HepG2 (cell line): Measurements from ENCODE around the gene CIROP. TPM values are rescaled to one million over a fixed set of nuclear protein-coding genes. Genes with fewer than 3 reads are reported as not detected.

ENCODE experiments used
- ATAC-seq: fragments of 200-7000 bp; cut with Tn5 transposase; 3 replicates; pipeline ENCODE4 v1.9.1; 2020; ENCODE audit warnings: mild to moderate bottlenecking, moderate library complexity
- BruUV-seq: library from RNA; stranded (reverse); fragments of 400-500 nt; replicated peaks from 2 replicates; lab custom pipeline; 2021; lab: Mats Ljungman, UMichigan
- CTCF ChIA-PET: fragments of 300-600 bp; formaldehyde crosslinking; extraction: SDS; loops from one replicate; lab custom pipeline; 2021; ENCODE audit warnings: low total read pairs, inconsistent platforms, low intra/inter-chr PET ratio; lab: Yijun Ruan, JAX
- POLR2A ChIA-PET: fragments of 350-600 bp; sonication (Branson Sonifier 250); formaldehyde crosslinking; loops from one replicate; lab custom pipeline; 2020; ENCODE audit warnings: antibody characterized with exemption, inconsistent platforms; lab: Yijun Ruan, JAX
- DNase-seq: peaks from one replicate; pipeline ENCODE4 v3.0.0-alpha.2; 2015; ENCODE audit warnings: low spot score
- FAIRE-seq: peaks from 3 replicates; lab custom pipeline; 2011; peaks lifted over from hg19 to GRCh38; lab: Jason Lieb, UNC
- H2AFZ ChIP-seq: one replicate; pipeline ENCODE4 v1.6.1; 2011; ENCODE audit warnings: low read length, inconsistent platforms
- H3K27ac ChIP-seq: fragments of 300-600 bp; 3 replicates; pipeline ENCODE4 v1.8.0; 2011; ENCODE audit warnings: mixed run types, mild to moderate bottlenecking, mixed read lengths, low read length, inconsistent platforms; ENCODE audit not compliant: insufficient read depth; ENCODE audit errors: extremely low read length
- H3K27me3 ChIP-seq, 2 experiments: fragments of 200-600 bp in 1 of 2; 2 replicates in 1 of 2; 3 replicates in 1 of 2; pipeline versions ENCODE4 v1.6.0 to v1.8.0; 2011; ENCODE audit warnings: low read length in 2 of 2, mild to moderate bottlenecking in 2 of 2, moderate library complexity in 2 of 2, inconsistent platforms in 1 of 2; ENCODE audit not compliant: insufficient read depth in 2 of 2, control insufficient read depth in 1 of 2
- H3K36me3 ChIP-seq, 2 experiments: fragments of 200-600 bp in 1 of 2; replicated peaks in 1 of 2; 2 replicates in 1 of 2; 3 replicates in 1 of 2; pipeline versions ENCODE4 v1.5.1 to v1.8.0; 2011; ENCODE audit warnings: low read length in 2 of 2, inconsistent platforms in 1 of 2; ENCODE audit not compliant: insufficient read depth in 2 of 2, control insufficient read depth in 1 of 2
- H3K4me1 ChIP-seq: 2 replicates; pipeline ENCODE4 v1.5.1; 2012; ENCODE audit warnings: low read length, inconsistent platforms; ENCODE audit not compliant: insufficient read depth
- H3K4me2 ChIP-seq: 2 replicates; pipeline ENCODE4 v1.6.0; 2011; ENCODE audit warnings: low read depth, low read length, inconsistent platforms
- H3K4me3 ChIP-seq, 3 experiments: fragments of 200-600 bp in 1 of 3; sonication (generic), shearing (Covaris generic) in 1 of 3; replicated peaks in 1 of 3; 2 replicates each; pipeline ENCODE4 v1.5.1; 2011 to 2016; ENCODE audit warnings: low read length in 3 of 3, inconsistent platforms in 2 of 3, low read depth in 2 of 3, mild to moderate bottlenecking in 2 of 3, control low read depth in 1 of 3, mixed read lengths in 1 of 3; ENCODE audit not compliant: insufficient read depth in 1 of 3
- H3K79me2 ChIP-seq: one replicate; pipeline ENCODE4 v1.6.1; 2011; ENCODE audit warnings: low read length, inconsistent platforms; ENCODE audit not compliant: insufficient read depth
- H3K9ac ChIP-seq: 2 replicates; pipeline ENCODE4 v1.6.0; 2011; ENCODE audit warnings: mild to moderate bottlenecking, low read depth, low read length, inconsistent platforms; ENCODE audit not compliant: insufficient read depth
- H3K9me3 ChIP-seq: 2 replicates; pipeline ENCODE4 v1.5.1; 2012; ENCODE audit warnings: mild to moderate bottlenecking, low read length
- H4K20me1 ChIP-seq: 2 replicates; pipeline ENCODE4 v1.6.0; 2011; ENCODE audit warnings: inconsistent platforms, mild to moderate bottlenecking, low read length, moderate library complexity; ENCODE audit not compliant: insufficient read depth
- ATF7-NPFF ChIP-seq: sonication (generic); formaldehyde crosslinking; IDR thresholded peaks from 2 replicates; pipeline ENCODE4 v1.8.1; 2023; ENCODE audit warnings: mild to moderate bottlenecking, low read depth, missing genetic modification reagents, moderate library complexity
- BCLAF1 ChIP-seq: fragments of 450-650 bp; IDR thresholded peaks from 2 replicates; pipeline ENCODE4 v1.6.1; 2017; ENCODE audit warnings: mild to moderate bottlenecking
- BORCS8-MEF2B ChIP-seq: sonication (generic); formaldehyde crosslinking; IDR thresholded peaks from 2 replicates; pipeline ENCODE4 v1.8.0; 2022; ENCODE audit warnings: mild to moderate bottlenecking, missing genetic modification reagents
- CHCHD3 ChIP-seq: sonication (generic); formaldehyde crosslinking; IDR thresholded peaks from 2 replicates; pipeline ENCODE4 v1.8.0; 2022; ENCODE audit warnings: mild to moderate bottlenecking, missing genetic modification reagents, moderate library complexity
- HBP1 ChIP-seq: IDR thresholded peaks from 2 replicates; pipeline ENCODE4 v1.6.1; 2016; ENCODE audit warnings: low read depth, control low read depth
- HNF4G ChIP-seq, 2 experiments: sonication (generic) in 1 of 2; formaldehyde crosslinking in 1 of 2; IDR thresholded peaks; 2 replicates each; pipeline versions ENCODE4 v1.4.0 to v1.6.1; 2011 to 2020; ENCODE audit warnings: borderline replicate concordance in 2 of 2, low read depth in 2 of 2, mild to moderate bottlenecking in 2 of 2, low read length in 1 of 2, missing genetic modification reagents in 1 of 2, moderate library complexity in 1 of 2
- HOXD1 ChIP-seq: sonication (generic); formaldehyde crosslinking; IDR thresholded peaks from 2 replicates; pipeline ENCODE4 v1.5.0; 2020; ENCODE audit warnings: missing genetic modification reagents
- REPIN1 ChIP-seq: sonication (generic); formaldehyde crosslinking; IDR thresholded peaks from 2 replicates; pipeline ENCODE4 v1.8.0; 2022; ENCODE audit warnings: missing genetic modification reagents, low read depth, mild to moderate bottlenecking, borderline replicate concordance
- SMAD1 ChIP-seq: sonication (generic); formaldehyde crosslinking; IDR thresholded peaks from 2 replicates; pipeline ENCODE4 v1.4.0; 2020; ENCODE audit warnings: missing genetic modification reagents, low read depth, mild to moderate bottlenecking, borderline replicate concordance
- ZFX ChIP-seq: sonication (generic); formaldehyde crosslinking; IDR thresholded peaks from 2 replicates; pipeline ENCODE4 v1.4.0; 2020; ENCODE audit warnings: mild to moderate bottlenecking, low read depth, missing genetic modification reagents, moderate library complexity
- ZNF138 ChIP-seq: sonication (generic); formaldehyde crosslinking; IDR thresholded peaks from 2 replicates; pipeline ENCODE4 v1.5.0; 2020; ENCODE audit warnings: mild to moderate bottlenecking, low read depth, missing genetic modification reagents
- ZNF225 ChIP-seq: sonication (generic); formaldehyde crosslinking; IDR thresholded peaks from 2 replicates; pipeline ENCODE4 v1.4.0; 2020; ENCODE audit warnings: mild to moderate bottlenecking, missing genetic modification reagents
- ZNF704 ChIP-seq: sonication (generic); formaldehyde crosslinking; IDR thresholded peaks from 2 replicates; pipeline ENCODE4 v1.8.1; 2023; ENCODE audit warnings: mild to moderate bottlenecking, inconsistent platforms, moderate library complexity, missing genetic modification reagents, borderline replicate concordance
- ZNF724P ChIP-seq: sonication (generic); formaldehyde crosslinking; IDR thresholded peaks from 2 replicates; pipeline ENCODE4 v1.8.0; 2022; ENCODE audit warnings: missing genetic modification reagents, borderline replicate concordance
- WGBS: methylation state at CpG from one replicate; pipeline ENCODE4 v1.1.6; 2017; ENCODE audit warnings: low lambda C conversion rate; 5-methylcytosine and 5-hydroxymethylcytosine counted together
- in situ Hi-C: cut with HindIII; loops from 2 replicates; pipeline ENCODE4 v1.10.0; 2017; ENCODE audit warnings: low pct_unique_long_range_greater_than_20kb; ENCODE audit not compliant: extremely low pct_ligation_motif_present
- intact Hi-C: fragments of 100-400 bp; cut with micrococcal nuclease; formaldehyde crosslinking; loops from one replicate; pipeline ENCODE4 v1.10.0; 2022; ENCODE audit not compliant: unreplicated experiment
- polyA plus RNA-seq, 8 experiments: library from polyadenylated mRNA; depleted of rRNA in 3 of 8; stranded (reverse) in 7 of 8; unstranded in 1 of 8; fragments of >200 nt; fragmentation: Illumina TruSeq in 4 of 8; extraction: Trizol in 4 of 8; gene quantifications; 2 replicates each; pipeline versions ENCODE4 v1.2.1 to v1.2.3, GENCODE V29; 2011 to 2016; ENCODE audit warnings: low read depth in 4 of 8, missing spikeins in 1 of 8, mixed read lengths in 1 of 8; ENCODE audit not compliant: insufficient read depth in 1 of 8
- total RNA-seq, 5 experiments: library from RNA; depleted of rRNA; stranded (reverse); fragments of >200 nt; fragmentation: Illumina TruSeq; extraction: Trizol; gene quantifications; 2 replicates each; pipeline ENCODE4 v1.2.3, GENCODE V29; 2016; ENCODE audit warnings: low read depth in 1 of 5

Gene CIROP
- total and polyA plus RNA-seq, 2 of the 13 experiments (the other 11 are each of a cell fraction or from before 2014, with no cell fraction given): 0.07 TPM; not detected in 1

GRCh38 chr14:23055147-23055550, 49.6 kb downstream of the CIROP start:
- intact Hi-C loops: no loop called here
- TF ChIP-seq ZFX (CRISPR knock-in tag): peak; percentile 38; the same call in 1 of the 2 replicates
- TF ChIP-seq ZNF724P: peak; percentile 54; the same call in 1 of the 2 replicates
- 0 out of 2 replicates have a peak, but pooled peaks have one; percentile 55 for TF ChIP-seq HOXD1
- TF ChIP-seq ZNF138 (CRISPR knock-in tag): no peak
- peak; percentile 14; the same call in 1 of the 2 replicates for TF ChIP-seq BORCS8-MEF2B (CRISPR knock-in tag)
- no peak for TF ChIP-seq BCLAF1
- peak; percentile 29; the same call in 1 of the 2 replicates for TF ChIP-seq ZNF225
- 0 out of 2 replicates have a peak, but pooled peaks have one; percentile 12 for TF ChIP-seq SMAD1 (CRISPR knock-in tag)
- 0 out of 2 replicates have a peak, but pooled peaks have one; percentile 11 for TF ChIP-seq CHCHD3 (CRISPR knock-in tag)
- no peak for TF ChIP-seq HBP1 (CRISPR knock-in tag)
- 0 out of 2 replicates have a peak, but pooled peaks have one; percentile 45 for TF ChIP-seq ATF7-NPFF
- no peak for TF ChIP-seq HNF4G (IDR thresholded peaks at IDR 0.05; ENCODE audit: borderline replicate concordance, low read depth, low read length)
- TF ChIP-seq HNF4G (CRISPR knock-in tag; IDR thresholded peaks at IDR 0.05; ENCODE audit: borderline replicate concordance, low read depth): no peak
- 0 out of 2 replicates have a peak, but pooled peaks have one; percentile 18 for TF ChIP-seq REPIN1
- 0 out of 2 replicates have a peak, but pooled peaks have one; percentile 58 for TF ChIP-seq ZNF704

More at GRCh38 chr14:23055147-23055550, 49.6 kb downstream of the CIROP start:
- in situ Hi-C loops: no loop called here
- Histone ChIP-seq H4K20me1 (peaks cover 13% of the 10 kb centered on the region; the same call in 1 of the 2 replicates), H3K9ac (no peak overlapping the region), H2AFZ (no peak overlapping the region), H3K4me3 (no peak overlapping the region), H3K36me3 (peaks cover 10 to 12% of the 10 kb centered on the region in 2 experiments), H3K27me3 (peaks cover 0 to 6% of the 10 kb centered on the region in 2 experiments; a peak in 1 of 5 replicates), H3K79me2 (no peaks in the 10 kb centered on the region), H3K9me3 (no peaks in the 10 kb centered on the region), H3K4me2 (no peak overlapping the region), H3K4me1 (peaks cover 26% of the 10 kb centered on the region), H3K27ac (no peak overlapping the region)
- ChIA-PET CTCF (interaction anchor here (0.9 to 8.5 kb wide), 8 partner anchors 14 to 498 kb away, joined by 3 to 173 read pairs (median 28); no protein-coding TSS in a partner anchor), POLR2A (interaction anchor here (0.8 to 7.4 kb wide), 9 partner anchors 8 to 77 kb away, joined by 3 to 72 read pairs (median 12); partner anchors contain the start of genes ACIN1, AJUBA and C14orf119)
- DNase-seq (no peak), ATAC-seq (no peak), FAIRE-seq (no peak)
- BruUV-seq: no TSS peak
- 87% methylated on average over 12 of the region's 12 CpGs for WGBS
